Measurements from ENCODE around the gene CCNJ.
A peak's percentile ranks its signal among the peaks of the same experiment; 100 is the strongest.
"Not testable (repeated sequence)": the region's sequence is repeated elsewhere in the genome, so short reads cannot be mapped to it uniquely, and the experiment has no call there.

Gene CCNJ, protein sequence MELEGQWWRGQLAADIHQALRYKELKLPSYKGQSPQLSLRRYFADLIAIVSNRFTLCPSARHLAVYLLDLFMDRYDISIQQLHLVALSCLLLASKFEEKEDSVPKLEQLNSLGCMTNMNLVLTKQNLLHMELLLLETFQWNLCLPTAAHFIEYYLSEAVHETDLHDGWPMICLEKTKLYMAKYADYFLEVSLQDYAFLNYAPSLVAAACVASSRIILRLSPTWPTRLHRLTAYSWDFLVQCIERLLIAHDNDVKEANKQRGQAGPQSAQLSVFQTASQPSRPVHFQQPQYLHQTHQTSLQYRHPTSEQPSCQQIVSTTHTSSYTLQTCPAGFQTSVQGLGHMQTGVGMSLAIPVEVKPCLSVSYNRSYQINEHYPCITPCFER

DNA sequence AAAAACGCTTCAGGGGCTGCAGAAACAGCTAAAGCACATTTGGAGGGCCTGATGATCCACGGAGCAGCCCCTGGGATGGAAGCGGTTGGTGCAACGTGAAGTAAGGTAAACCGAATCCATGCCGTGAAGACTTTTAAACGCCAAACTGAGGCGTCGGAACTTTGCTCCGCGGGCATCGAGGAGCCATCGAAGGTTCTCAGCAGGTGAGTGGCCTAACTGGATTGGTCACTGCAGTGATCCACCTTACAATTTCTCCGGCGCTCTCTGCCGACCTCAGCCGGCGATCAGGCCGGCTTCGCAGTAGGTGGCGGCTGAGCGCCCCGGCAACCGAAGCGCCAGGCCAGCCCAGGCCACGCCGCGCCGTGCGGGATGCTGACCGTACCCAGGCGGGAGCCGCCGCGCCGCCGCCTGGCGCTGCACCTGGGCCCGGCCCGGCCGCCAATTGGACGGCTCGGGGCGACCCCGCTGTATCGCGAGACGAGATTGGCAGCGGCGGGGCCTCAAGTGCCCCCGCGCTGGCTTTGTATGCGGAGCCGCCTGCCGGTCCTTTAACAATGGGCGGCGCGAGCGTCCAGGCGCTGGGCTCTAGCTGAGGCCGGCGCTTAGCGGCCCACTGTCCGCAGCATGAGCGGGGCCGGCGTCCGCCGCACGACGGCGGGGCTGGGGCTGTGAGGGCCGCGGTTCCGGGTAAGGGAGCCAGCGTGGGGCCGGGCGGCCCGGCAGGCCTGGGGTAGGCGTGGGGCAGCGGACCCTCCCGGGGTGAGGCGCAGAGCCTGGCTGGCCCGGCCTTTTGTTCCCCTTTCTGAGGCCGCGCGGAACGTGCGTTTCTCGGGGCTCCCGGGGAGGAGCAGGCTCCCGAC lies at the start of gene CCNJ:
Gene CCNJ, plus strand, starts transcription at position 551 of the 860 bp plus-strand sequence. CDS start 811 bp downstream, outside the sequence.
- peak; percentile 95 for DNase-seq

DNA sequence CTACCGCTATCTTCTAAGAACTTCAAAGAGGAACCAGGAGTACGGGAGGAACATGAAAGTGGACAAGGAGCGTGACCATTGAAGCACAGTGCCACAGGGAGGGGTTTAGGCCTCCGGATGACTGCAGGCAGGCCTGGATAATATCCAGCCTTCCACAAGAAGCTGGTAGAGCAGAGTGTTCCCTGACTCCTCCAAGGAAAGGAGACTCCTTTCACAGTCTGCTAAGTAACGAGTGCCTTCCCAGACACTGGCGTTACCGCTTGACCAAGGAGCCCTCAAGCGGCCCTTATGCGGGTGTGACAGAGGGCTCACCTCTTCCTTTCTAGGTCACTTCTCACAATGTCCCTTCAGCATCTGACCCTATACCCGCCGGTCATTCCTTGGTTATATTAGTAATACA lies 49.0 kb upstream of the CCNJ start:
- DNase-seq: not testable (repeated sequence)

DNA sequence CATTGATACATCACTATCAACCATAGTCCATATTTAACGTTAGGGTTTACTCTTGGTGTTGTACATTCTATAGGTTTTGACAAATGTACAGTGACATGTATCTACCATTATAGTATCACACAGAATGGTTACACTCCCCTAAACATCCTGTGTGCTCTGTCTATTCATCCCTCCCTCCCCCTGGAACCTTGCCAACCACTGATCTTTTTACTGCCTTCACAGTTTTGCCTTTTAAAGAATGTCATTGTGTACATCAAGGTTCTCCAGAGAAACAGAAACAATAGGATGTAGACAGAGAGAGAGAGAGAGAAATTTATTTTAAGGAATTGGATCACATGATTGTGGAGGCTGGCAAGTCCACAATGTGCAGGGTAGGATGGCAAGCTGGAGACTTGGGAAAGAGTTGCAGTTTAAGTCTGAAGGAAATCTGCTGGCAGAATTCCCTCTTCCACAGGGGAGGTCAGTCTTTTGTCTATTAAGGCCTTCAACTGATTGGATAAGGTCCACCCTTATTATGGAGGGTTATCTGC lies 45.1 kb upstream of the CCNJ start:
- peak; percentile 20 for DNase-seq

DNA sequence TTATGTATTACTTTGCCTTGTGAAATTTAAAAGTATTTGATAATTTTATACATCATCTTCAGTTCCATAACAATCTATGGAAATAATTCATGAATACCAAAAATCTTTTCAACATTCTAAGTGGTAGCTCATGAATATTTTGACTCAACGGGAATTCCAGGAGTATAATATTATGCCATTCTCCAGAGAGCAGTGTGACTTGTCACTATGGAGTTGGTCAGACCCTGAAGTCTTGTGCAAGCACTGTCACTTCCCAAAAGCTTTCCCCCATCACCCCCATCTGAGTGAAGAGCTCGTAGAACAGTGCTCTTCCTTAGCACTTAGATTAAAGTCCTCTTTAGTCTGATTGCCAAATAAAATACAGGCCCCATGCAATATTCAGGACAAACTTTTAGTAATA lies 29.4 kb upstream of the CCNJ start:
- no peak for DNase-seq

DNA sequence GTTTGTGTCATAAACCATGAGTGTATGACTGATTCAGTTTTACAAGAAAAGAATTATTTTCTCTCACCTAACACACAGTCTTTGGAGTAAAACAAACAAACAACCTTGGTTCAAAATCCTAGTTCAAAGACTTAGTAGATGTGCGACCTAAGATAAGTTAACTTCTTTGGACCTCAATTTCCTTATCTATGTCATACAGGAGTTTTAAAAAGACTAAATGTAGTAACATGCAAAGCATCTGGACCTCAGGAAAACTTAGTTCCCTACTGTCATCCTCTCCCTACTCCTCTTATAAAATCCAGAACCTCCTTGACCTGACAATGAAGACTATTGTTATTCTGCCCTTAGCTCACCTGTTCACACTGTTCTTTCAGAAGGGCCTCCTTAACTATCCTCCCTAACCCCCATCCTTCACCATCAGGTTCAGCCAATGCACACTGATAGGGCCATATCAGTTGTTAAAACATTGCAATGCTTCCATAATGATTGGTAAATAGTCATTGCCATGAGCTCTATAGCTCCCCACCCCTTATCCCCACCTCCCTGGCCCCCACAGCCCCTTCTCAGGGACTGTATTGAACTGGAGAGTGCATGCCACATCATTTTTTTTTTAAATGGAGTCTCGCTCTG lies 28.8 kb upstream of the CCNJ start:
- DNase-seq: peak; percentile 40

DNA sequence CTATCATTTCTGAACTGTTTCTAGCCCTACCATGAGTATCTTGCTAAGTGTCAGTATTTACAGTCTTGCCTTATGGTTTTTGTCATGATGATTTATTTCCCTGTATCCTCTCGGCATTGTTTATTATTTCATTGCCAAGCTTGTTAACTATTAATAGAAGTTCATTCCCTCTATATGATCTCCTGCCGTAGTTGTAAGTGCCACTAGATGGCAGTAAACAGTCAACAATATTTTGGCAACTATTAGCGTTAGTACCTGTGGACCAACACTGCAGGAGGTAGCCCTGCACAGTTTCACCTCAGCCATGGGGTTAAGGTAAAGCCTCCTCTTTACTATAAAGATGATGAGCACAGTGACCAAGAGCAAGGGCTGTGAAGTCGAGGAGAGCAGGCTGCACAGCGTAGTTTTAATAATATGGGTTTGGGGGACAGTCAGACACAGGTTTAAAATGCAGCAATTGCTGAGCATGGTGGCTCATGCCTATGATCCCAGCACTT lies 26.1 kb upstream of the CCNJ start:
- peak; percentile 83 for DNase-seq

DNA sequence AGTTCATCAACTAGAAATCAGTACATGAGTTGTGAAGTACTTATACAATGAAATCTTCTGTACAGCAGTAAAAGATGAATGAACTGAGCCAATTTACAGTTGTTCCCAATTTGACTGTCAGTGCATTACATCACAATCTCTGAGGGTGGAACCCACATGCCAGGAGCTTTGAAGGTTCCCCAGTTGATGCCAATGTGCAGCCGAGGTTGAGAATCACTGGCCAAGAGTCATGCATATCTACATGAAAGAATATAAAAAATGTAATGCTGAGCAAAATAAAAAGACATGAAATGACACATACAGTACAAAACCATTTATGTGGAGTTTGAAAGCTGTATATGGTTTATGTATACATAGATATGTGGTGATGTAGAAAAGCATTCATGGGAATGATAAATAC lies 22.1 kb upstream of the CCNJ start:
- no peak for DNase-seq

DNA sequence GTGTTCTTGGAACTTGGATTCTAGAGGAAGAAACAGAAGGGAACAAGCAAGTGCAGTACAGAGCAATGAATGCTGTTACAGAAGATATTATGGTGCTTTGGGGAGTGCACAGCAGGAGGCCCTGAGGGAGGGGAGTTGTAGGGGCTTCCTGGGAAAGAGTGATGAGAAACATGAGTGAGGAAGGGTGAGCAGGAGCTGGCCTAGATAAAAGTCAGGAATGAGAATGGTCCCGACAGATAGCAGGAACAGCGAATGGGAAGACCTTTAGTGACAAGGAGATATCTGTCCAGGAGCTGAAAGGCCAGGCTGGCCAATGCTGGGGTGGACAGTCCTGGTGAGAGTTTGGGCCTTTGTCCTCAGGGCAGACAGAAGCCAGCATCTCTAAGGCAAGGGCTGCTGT lies 20.6 kb upstream of the CCNJ start:
- no peak for DNase-seq

DNA sequence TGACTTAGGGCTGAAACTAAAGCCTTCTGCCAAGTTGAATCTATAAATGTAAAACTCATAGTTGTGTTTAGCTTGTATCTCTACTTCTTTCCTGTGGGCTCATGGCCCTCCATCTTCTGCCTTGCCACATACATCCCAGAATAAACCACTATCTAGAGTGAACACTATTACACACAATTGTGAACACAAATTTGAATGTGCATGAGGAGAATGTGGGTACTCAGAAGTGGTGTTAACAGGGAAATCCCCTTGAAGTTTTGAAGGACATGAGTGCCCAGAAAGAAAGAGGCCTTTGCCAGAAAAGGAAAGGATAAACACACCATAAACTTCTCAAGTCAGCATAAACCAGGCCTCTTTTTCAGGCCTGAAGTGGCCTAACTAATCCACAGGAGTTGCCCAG lies 20.2 kb upstream of the CCNJ start:
- DNase-seq: no peak

DNA sequence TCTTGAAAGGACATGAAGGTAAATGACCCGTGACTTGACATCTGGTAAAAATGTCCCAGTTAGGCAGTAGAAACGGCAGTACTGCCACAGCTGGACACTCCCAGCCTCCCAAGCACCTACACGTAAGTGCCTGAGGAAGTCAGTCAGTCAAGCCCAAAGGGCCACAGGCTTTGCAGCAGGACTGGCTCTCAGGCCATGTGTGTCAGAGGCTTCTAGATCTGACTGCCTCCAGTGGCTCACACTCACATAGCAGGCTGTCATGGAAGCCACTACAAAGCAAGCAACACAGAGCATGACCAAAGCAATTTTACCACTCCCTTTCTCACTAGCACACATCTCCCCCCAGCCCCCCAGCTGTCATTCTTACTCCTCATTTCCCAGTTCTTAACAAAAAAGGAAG lies 17.8 kb upstream of the CCNJ start:
- DNase-seq: peak; percentile 63

DNA sequence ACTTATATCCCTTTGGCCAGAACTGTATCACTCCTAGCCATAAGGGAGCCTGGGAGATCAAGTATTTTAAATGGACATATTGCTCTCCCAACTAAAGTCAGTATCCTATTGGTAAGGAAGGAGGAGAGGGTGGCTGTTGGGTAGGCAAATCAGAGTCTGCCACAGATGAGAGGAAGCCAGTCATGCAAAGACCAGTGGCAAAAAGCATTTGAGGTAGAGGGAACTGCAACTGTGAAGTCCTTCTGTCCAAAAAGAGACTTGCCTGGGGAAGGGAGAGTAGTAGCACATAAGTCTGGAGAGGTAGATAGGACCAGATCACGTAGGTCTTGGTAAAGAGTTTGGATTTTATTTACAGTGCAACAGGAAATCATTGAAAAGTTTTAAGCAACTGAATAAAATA lies 8.8 kb upstream of the CCNJ start:
- DNase-seq: no peak

DNA sequence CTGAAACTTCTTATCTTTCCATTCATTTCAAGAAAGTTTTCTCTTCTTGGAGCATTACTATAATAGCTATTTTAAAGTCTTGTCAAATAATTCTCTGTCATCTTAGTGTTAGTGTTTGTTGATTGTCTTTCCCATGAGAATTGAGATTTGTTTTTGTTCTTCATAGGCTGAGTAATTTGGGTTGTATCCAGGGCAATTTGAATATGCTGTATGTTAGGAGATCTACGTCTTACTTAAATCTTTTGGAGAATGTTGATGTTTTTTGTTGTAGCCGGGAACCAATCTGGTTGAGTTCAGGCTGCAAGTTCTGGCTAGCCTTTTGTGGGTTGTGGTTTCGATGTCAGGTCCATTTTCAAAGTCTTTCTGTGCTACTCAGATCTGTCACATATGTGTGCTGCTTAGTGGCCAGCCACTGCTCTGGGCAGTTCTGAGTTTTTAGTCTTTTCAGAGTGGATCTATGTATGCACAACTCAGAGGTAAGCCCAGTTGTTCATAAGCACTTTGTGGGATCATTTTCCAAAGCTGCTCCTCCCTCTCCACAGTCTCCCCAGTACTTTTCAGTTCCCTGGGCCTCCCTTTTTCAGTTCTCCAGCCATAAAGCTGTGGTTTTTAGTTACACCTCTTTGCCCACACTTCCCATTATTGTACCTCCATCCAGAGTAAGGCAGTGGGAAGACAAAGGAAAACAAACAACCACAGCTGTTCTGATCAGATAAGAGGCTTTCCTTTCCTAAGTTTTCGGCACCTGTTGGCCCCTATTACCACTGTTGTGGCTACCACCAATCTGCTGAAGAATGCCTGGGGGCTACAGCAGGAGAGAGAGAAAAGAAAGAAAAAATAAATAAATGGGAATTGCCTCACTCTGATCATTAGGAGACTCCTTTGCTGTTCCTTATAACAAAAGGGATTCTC lies 4.7 kb upstream of the CCNJ start:
- DNase-seq: no peak

DNA sequence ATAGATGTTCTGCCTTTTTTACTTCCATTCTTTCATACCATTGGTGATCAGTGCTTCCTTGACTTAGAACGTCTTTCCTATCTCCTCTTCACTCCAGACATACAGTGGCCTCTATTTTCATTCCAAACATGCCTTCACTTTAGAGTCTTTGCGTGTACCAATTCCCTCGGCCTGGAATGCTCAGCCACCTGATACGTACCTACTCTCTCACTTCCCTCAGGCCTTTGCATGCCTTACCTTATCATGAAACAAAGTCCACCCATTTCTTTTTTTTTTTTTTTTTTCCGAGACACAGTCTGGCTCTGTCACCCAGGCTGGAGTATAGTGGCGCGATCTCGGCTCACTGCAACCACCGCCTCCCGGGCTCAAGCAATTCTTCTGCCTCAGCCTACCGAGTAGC lies 2.2 kb upstream of the CCNJ start:
- no peak for DNase-seq

DNA sequence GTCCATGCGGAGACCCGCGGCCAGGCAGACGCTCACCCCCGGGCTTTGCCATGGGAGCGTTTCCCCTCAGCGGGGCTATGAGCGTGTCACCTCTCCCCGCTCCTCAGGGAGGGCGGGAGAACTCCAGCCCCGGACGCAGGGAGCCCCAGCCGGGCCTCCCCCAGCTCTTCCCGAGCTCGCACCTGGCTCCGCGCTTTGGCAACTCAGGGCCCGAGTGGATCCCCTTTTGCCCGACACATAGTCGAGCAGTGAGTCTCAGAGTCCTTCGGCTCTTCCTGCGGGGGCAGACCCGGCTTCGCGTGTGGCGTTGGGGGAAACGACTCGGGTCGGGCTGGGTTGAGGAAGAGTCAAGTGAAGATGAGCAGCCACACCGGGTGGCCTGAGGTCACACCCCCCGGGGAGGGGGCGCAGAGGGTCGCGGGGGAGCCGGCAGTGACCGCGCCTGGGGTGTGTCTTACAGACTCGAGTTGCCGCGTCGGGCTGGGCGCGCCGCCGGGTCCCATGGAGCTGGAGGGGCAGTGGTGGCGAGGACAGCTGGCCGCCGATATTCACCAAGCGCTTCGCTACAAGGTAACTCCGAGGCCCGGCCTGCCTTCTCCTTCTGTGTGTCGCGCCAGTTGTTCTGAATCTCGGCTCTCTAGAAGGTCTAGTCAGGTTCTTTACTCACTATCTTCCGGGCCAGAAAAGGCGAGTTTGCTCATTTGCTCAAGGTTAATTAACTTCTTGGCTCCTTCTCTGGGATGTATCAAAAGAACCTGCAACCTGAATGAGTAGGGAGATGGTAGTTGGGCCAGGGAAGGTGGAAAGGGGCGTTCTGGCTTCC lies 721 bp downstream of the CCNJ start:
- DNase-seq: peak; percentile 68

DNA sequence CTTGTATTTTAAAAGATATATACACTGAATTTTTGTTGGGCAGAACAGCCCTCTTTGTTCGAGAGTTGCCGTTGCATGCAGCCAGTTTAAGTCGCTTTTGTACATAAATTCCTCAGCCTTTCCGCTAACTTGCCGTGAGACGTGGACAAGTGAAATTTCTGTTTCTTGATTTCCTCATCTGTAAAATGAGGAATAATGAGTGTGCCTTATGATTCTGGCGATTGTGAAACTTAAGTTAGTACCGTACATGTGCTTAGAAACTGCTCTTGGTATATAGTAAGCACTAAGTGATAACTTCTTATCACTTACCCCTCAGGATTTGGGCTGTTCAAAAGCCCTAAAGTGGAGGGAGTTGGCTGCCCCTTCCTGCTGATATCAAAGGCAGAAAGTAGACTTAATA lies 1.4 kb downstream of the CCNJ start:
- peak; percentile 73 for DNase-seq

DNA sequence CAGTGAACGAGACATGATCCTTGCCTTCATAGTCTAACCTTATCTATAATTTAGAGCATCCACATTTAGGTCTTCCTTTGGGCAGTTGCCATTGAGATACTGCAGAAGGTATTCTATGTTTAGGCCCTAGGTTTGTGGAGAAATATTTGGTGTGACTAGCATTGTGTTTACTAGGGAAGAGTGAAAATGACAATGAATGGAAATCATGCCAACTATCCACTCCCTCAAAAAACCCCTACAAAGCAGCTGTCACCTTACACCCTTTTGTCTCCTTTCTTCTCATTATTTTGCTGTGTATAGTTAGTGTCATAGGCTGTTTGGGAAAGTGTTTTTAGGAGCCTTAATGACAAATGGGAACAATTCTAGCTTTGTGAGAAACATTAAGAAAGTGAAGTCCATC lies 3.2 kb downstream of the CCNJ start:
- no peak for DNase-seq

DNA sequence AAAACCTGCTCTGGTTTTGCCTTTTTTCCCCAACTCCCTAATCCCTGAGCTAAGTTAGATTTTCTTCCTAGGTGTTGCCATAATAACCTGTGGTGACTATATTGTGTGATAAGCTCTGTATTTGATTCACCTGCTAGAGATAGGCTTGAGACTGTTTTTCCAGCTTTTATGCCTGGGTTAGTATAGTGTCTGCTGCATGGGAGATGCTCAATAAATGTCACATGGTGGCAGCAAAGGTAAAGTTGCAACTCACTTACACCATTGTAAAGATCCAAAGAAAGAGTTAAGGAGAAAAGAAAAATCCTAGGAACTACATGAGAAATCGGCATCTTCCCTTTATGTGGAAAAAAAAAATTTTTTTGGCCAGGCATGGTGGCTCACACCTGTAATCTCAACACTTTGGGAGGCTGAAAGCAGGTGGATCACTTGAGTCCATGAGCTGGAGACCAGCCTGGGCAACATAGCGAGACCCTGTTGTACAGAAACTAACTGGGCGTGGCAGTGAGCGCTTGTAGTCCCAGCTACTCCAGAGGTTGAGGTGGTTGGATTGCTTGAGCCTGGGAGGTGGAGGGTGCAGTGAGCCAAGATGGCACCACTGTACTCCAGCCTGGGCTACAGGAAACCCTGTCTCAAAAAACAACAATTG lies 3.7 kb downstream of the CCNJ start:
- DNase-seq: peak; percentile 18

DNA sequence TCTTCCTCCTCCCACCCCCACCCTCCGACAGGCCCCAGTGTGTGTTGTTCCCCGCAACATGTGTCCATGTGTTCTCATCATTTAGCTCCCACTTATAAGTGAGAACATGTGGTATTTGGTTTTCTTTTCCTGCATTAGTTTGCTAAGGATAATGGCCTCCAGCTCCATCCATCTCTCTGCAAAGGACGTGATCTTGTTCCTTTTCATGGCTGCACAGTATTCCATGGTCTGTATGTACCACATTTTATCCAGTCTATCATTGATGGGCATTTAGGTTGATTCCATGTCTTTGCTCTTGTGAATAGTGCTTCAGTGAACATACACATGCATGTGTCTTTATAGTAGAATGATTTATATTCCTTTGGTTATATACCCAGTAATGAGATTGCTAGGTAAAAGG lies 4.5 kb downstream of the CCNJ start:
- not testable (repeated sequence) for DNase-seq

DNA sequence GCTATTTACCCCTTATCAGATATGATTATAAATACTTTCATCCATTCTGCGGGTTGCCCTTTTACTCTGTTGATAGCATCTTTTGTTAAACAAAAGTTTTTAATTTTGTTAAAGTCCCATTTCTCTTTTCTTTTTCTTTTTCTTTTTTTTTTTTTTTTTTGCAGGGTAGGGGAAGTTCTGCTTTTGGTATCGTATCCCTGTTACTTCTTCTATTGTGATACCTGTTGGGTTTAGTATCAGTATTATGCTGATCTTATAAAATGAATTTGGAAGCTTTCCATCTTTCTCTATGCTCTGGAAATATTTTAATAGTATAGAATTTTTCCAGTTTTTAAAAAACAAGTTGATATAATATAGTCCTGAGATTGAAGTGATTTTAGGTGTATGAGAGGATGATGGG lies 6.0 kb downstream of the CCNJ start:
- DNase-seq: no peak

DNA sequence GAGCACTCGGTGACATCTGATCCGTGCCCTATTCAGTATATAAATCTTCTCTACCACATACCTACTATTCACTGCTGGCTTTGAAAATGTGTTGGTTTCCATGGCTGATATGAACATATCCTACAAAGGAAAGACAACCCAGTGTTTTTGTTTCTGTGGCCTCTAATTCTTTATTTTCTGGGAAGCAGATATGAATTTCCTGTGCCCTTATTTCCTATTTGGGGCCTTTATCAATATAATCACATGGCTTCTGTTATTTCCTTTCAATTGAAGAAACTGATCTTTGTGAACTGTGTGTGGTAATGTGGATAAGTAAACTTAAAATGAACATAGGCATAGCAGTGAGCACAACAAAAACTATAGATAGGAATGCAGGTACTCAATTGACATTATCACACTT lies 10.6 kb downstream of the CCNJ start:
- DNase-seq: no peak

DNA sequence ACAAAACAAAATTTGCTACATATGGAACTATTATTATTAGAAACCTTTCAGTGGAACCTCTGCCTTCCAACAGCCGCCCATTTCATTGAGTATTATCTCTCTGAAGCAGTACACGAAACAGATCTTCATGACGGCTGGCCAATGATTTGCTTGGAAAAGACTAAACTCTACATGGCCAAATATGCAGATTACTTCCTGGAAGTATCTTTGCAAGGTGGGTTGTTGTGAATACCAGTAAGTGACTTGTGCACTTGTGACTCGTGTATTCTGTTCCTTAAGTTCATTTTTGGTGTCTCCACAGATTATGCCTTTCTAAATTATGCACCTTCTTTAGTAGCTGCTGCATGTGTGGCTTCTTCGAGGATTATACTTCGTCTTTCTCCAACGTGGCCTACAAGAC lies 13.4 kb downstream of the CCNJ start:
- no peak for DNase-seq
